BE2C (cell line): ENCODE data around the gene CTBP1. TPM values are rescaled to one million over a fixed set of nuclear protein-coding genes. Genes with fewer than 3 reads are reported as not detected.

Source experiments
- DNase-seq: peaks from one replicate; pipeline ENCODE4 v3.0.0-alpha.2; 2020
- H3K27me3 ChIP-seq: fragments of 250-450 bp; sonication (Bioruptor Pico); 2 replicates; pipeline ENCODE4 v1.5.1; 2020; ENCODE audit warnings: mild to moderate bottlenecking
- H3K36me3 ChIP-seq: fragments of 250-450 bp; sonication (Bioruptor Pico); 2 replicates; pipeline ENCODE4 v1.5.1; 2020; ENCODE audit warnings: mild to moderate bottlenecking
- H3K4me1 ChIP-seq: fragments of 250-450 bp; sonication (Bioruptor Pico); 2 replicates; pipeline ENCODE4 v1.5.1; 2020
- H3K4me3 ChIP-seq: 2 replicates; pipeline ENCODE4 v1.5.1; 2011; ENCODE audit warnings: low read depth, low read length
- H3K9me3 ChIP-seq: fragments of 250-450 bp; sonication (Bioruptor Pico); 2 replicates; pipeline ENCODE4 v1.5.1; 2020
- CTCF ChIP-seq: IDR thresholded peaks from 2 replicates; pipeline ENCODE4 v1.5.1; 2012; ENCODE audit warnings: mild to moderate bottlenecking, low read depth, low read length
- polyA plus RNA-seq: library from polyadenylated mRNA; unstranded; fragments of >200 nt; gene quantifications from one replicate; pipeline ENCODE4 v1.2.1, GENCODE V29; 2012; ENCODE audit warnings: low read depth, missing spikeins; ENCODE audit not compliant: insufficient read length, insufficient read depth

The CTBP1 gene
- polyA plus RNA-seq: 352 TPM

- DNase-seq: peak; percentile 83
- Histone ChIP-seq H3K4me3 (peak within 1 kb of the TSS; percentile 87), H3K27me3 (no peaks in the 10 kb centered on the region), H3K9me3 (no peaks in the 10 kb centered on the region; the same call in none of the 2 replicates), H3K4me1 (0 out of 2 replicates have a peak, but pooled peaks cover 5% of the 10 kb centered on the region), H3K36me3 (peaks cover 10% of the 10 kb centered on the region)
- no peak for TF ChIP-seq CTCF
These were observed at the start of gene CTBP1 for GRCh38 chr4:1248245-1249147. Gene CTBP1, minus strand, starts transcription at chr4:1249130. Its CDS starts 7,799 bp downstream, at chr4:1241331.

GRCh38 chr4:1298461-1298860 lies 49.5 kb upstream of the CTBP1 start:
- Histone ChIP-seq H3K4me3 (no peak overlapping the region), H3K4me1 (no peaks in the 10 kb centered on the region), H3K27me3 (no peaks in the 10 kb centered on the region), H3K9me3 (no peaks in the 10 kb centered on the region), H3K36me3 (peaks cover 31% of the 10 kb centered on the region)
- no peak for DNase-seq
- TF ChIP-seq CTCF: no peak

GRCh38 chr4:1297456-1298325 lies 48.8 kb upstream of the CTBP1 start:
- Histone ChIP-seq H3K36me3 (peaks cover 31% of the 10 kb centered on the region), H3K9me3 (no peaks in the 10 kb centered on the region), H3K4me3 (no peak overlapping the region), H3K27me3 (no peaks in the 10 kb centered on the region), H3K4me1 (no peaks in the 10 kb centered on the region)
- no peak for DNase-seq
- TF ChIP-seq CTCF: no peak

GRCh38 chr4:1297023-1297395 lies 48.1 kb upstream of the CTBP1 start:
- Histone ChIP-seq H3K9me3 (no peaks in the 10 kb centered on the region), H3K4me3 (no peak overlapping the region), H3K36me3 (peaks cover 28% of the 10 kb centered on the region), H3K27me3 (no peaks in the 10 kb centered on the region), H3K4me1 (no peaks in the 10 kb centered on the region)
- TF ChIP-seq CTCF: no peak
- DNase-seq: no peak

GRCh38 chr4:1296324-1297022 lies 47.5 kb upstream of the CTBP1 start:
- peaks cover 28% of the 10 kb centered on the region for H3K36me3 ChIP-seq
- DNase-seq: no peak
- no peak for TF ChIP-seq CTCF
- no peaks in the 10 kb centered on the region for H3K27me3 ChIP-seq
- H3K9me3 ChIP-seq: no peaks in the 10 kb centered on the region
- no peaks in the 10 kb centered on the region; the same call in 1 of the 2 replicates for H3K4me1 ChIP-seq
- no peak overlapping the region for H3K4me3 ChIP-seq
